ENCODE data around the gene MME. TPM values are rescaled to one million over a fixed set of nuclear protein-coding genes. Genes with fewer than 3 reads are reported as not detected.

The MME gene
- total RNA-seq, 1 donor from 2014 or later = 18.4 TPM

GRCh38 chr3:155149494-155149893, 69.4 kb downstream of the MME start:
- Histone ChIP-seq H3K4me1 (no peaks in the 10 kb centered on the region), H3K36me3 (no peaks in the 10 kb centered on the region), H3K27ac (no peak overlapping the region), H3K4me3 (no peak overlapping the region), H3K27me3 (no peaks in the 10 kb centered on the region), H3K9me3 (no peaks in the 10 kb centered on the region)
- TF ChIP-seq POLR2A (IDR thresholded peaks at IDR 0.05) = no peak
- TF ChIP-seq POLR2AphosphoS5 (IDR thresholded peaks at IDR 0.05; ENCODE audit: insufficient read depth in 1 of 2, low read depth in 1 of 2) = no peak
- TF ChIP-seq, protein P1, sequence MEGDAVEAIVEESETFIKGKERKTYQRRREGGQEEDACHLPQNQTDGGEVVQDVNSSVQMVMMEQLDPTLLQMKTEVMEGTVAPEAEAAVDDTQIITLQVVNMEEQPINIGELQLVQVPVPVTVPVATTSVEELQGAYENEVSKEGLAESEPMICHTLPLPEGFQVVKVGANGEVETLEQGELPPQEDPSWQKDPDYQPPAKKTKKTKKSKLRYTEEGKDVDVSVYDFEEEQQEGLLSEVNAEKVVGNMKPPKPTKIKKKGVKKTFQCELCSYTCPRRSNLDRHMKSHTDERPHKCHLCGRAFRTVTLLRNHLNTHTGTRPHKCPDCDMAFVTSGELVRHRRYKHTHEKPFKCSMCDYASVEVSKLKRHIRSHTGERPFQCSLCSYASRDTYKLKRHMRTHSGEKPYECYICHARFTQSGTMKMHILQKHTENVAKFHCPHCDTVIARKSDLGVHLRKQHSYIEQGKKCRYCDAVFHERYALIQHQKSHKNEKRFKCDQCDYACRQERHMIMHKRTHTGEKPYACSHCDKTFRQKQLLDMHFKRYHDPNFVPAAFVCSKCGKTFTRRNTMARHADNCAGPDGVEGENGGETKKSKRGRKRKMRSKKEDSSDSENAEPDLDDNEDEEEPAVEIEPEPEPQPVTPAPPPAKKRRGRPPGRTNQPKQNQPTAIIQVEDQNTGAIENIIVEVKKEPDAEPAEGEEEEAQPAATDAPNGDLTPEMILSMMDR (IDR thresholded peaks at IDR 0.05) = no peak
- DNase-seq (ENCODE audit: extremely low spot score in 2 of 2) = no peak
- intact Hi-C loops (cut with DNase I) = loop anchor here (5.0 kb wide), 1 partner anchor 1147 kb away; no protein-coding TSS in a partner anchor

- Histone ChIP-seq H3K27me3 (no peaks in the 10 kb centered on the region), H3K27ac (no peak overlapping the region), H3K9me3 (no peaks in the 10 kb centered on the region), H3K36me3 (no peaks in the 10 kb centered on the region), H3K4me1 (no peaks in the 10 kb centered on the region), H3K4me3 (no peak overlapping the region)
- TF ChIP-seq, protein P1 (IDR thresholded peaks at IDR 0.05) = no peak
- TF ChIP-seq POLR2AphosphoS5 (IDR thresholded peaks at IDR 0.05; ENCODE audit: insufficient read depth in 1 of 2, low read depth in 1 of 2) = no peak
- TF ChIP-seq POLR2A (IDR thresholded peaks at IDR 0.05) = no peak
- intact Hi-C loops (cut with DNase I) = no loop called here
- DNase-seq (ENCODE audit: extremely low spot score in 2 of 2) = no peak
Observed at GRCh38 chr3:155153242-155154186, 73.4 kb downstream of the MME start.

DNA sequence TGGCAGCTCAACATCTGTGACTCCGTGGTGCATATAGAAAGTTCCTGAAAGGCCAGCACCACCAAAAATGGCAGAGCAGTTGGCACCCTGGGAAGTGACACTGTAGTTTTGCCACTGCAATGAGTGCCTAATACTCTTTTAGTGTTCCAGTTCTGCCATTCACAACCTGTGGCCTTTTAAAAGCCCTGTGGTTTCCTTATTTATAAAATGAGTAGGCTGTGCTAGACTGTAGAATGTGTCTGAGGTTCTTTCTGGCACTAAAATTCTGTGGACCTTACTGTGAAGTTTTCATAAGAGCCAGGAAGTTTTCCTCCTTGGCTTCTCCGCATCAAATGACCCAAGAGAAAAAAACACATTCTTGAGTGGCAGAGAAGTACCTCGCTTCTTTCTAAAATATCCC, 74.1 kb downstream of the MME start:
- Histone ChIP-seq H3K4me1 (no peaks in the 10 kb centered on the region), H3K27ac (no peak overlapping the region), H3K36me3 (no peaks in the 10 kb centered on the region), H3K27me3 (no peaks in the 10 kb centered on the region), H3K4me3 (no peak overlapping the region), H3K9me3 (no peaks in the 10 kb centered on the region)
- DNase-seq (ENCODE audit: extremely low spot score in 2 of 2) = no peak
- no peak for TF ChIP-seq POLR2A (IDR thresholded peaks at IDR 0.05)
- TF ChIP-seq POLR2AphosphoS5 (IDR thresholded peaks at IDR 0.05; ENCODE audit: insufficient read depth in 1 of 2, low read depth in 1 of 2) = no peak
- TF ChIP-seq, protein P1 (IDR thresholded peaks at IDR 0.05) = no peak
- intact Hi-C loops (cut with DNase I) = no loop called here

DNA sequence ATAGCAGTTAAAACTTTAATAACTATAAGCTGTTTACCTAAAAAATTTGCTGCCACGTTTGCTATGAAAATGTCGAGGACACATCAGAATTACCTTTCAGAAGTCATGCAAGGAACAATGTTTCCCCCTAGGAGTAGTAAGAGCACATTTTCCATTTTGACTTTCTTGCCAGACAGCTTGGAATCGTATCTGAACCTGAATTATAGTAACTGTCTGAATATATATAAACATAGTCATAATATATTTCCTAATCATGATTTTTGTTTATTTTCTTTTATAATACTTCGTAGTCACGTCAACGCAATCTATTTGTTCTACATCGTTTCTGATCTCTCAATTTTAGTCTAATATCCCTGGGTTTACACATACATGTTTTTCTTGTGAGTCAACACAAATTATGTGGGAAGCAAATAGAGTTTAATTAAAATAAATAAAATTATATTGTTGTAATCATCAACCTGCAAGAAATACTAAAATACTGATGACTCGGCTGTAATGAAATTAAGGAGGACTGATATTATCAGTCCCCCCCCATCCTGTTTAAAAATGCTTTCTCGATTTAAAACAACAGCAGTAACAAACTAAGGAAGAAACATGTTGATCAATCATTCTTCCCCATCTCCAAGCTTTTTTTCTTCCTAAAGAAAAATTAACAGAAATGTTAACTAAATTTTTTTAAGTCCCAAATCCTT, 78.4 kb downstream of the MME start:
- no peak overlapping the region for H3K27ac ChIP-seq
- no peak for TF ChIP-seq POLR2A (IDR thresholded peaks at IDR 0.05)
- no peaks in the 10 kb centered on the region for H3K4me1 ChIP-seq
- intact Hi-C loops (cut with DNase I) = no loop called here
- DNase-seq (ENCODE audit: extremely low spot score in 2 of 2) = no peak
- no peaks in the 10 kb centered on the region for H3K36me3 ChIP-seq
- H3K27me3 ChIP-seq = no peaks in the 10 kb centered on the region
- H3K9me3 ChIP-seq = no peaks in the 10 kb centered on the region
- H3K4me3 ChIP-seq = no peak overlapping the region

DNA sequence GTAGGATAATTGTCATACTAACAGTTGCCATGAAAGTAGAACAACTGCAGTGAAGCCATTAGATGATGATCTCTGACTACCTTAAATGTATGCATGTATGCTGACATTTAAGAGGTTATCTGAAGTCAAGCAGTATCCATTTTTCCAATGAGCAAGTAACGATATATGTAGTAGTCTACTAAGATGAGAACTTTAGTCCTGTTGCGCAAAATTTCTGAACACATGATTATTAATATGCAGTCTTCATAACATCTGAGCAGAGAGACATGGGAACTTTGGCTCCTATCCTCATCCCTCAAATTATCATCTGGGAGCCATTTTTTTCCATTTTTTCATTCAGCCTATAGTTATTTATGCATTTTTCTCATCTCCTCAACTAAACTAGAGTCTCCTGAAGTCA, 79.2 kb downstream of the MME start:
- intact Hi-C loops (cut with DNase I) = no loop called here
- Histone ChIP-seq H3K36me3 (no peaks in the 10 kb centered on the region), H3K9me3 (no peaks in the 10 kb centered on the region), H3K27ac (no peak overlapping the region), H3K4me3 (no peak overlapping the region), H3K27me3 (no peaks in the 10 kb centered on the region), H3K4me1 (no peaks in the 10 kb centered on the region)
- TF ChIP-seq POLR2AphosphoS5 (IDR thresholded peaks at IDR 0.05; ENCODE audit: insufficient read depth in 1 of 2, low read depth in 1 of 2) (no peak), POLR2A (IDR thresholded peaks at IDR 0.05) (no peak)
- TF ChIP-seq, protein P1 (IDR thresholded peaks at IDR 0.05) = no peak
- no peak for DNase-seq (ENCODE audit: extremely low spot score in 2 of 2)

Measured in vagina (tissue), 2 donors.